ENCODE data around the gene EIPR1.

The EIPR1 gene

DNA sequence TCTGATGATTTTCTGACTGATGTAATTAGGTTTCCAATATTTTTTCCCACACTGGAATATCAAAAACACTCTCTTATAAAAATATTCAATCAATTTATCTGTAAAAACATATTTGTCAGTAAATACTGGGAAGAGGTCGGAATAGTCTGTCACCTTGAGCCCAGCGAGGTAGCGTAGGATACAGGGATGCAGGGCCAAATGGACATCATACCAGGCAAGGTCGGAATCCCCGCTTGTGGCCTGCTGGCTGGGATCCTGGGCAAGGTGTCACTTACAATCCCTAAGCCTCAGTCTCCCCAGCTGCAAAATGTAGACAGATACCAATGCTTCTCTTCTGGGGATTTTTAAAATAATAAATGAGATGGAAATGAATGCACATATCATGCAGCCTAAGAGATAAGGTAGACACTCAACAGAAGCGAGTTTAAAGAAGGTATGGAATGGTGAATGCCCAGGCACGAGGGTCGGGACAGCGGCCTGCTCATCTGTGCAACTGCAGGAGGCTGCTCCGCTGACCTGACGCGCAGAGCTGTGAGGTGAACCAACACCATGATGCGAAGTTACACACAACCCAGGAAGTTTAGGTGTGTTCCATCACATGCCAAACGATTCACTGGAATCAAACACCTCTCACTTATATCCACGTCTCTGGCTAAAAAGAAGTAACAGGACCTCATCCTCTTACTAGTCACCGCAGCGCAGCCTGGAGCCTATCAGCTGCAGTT lies 98.2 kb downstream of the EIPR1 start:
- CTCF ChIA-PET = no interaction called here
- POLR2A ChIA-PET = no interaction called here
- no peak for DNase-seq (ENCODE audit: extremely low spot score)
- TF ChIP-seq, protein P1, sequence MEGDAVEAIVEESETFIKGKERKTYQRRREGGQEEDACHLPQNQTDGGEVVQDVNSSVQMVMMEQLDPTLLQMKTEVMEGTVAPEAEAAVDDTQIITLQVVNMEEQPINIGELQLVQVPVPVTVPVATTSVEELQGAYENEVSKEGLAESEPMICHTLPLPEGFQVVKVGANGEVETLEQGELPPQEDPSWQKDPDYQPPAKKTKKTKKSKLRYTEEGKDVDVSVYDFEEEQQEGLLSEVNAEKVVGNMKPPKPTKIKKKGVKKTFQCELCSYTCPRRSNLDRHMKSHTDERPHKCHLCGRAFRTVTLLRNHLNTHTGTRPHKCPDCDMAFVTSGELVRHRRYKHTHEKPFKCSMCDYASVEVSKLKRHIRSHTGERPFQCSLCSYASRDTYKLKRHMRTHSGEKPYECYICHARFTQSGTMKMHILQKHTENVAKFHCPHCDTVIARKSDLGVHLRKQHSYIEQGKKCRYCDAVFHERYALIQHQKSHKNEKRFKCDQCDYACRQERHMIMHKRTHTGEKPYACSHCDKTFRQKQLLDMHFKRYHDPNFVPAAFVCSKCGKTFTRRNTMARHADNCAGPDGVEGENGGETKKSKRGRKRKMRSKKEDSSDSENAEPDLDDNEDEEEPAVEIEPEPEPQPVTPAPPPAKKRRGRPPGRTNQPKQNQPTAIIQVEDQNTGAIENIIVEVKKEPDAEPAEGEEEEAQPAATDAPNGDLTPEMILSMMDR (IDR thresholded peaks at IDR 0.05; ENCODE audit: control extremely low read depth, extremely low read depth, low read depth, missing control alignments) = no peak

DNA sequence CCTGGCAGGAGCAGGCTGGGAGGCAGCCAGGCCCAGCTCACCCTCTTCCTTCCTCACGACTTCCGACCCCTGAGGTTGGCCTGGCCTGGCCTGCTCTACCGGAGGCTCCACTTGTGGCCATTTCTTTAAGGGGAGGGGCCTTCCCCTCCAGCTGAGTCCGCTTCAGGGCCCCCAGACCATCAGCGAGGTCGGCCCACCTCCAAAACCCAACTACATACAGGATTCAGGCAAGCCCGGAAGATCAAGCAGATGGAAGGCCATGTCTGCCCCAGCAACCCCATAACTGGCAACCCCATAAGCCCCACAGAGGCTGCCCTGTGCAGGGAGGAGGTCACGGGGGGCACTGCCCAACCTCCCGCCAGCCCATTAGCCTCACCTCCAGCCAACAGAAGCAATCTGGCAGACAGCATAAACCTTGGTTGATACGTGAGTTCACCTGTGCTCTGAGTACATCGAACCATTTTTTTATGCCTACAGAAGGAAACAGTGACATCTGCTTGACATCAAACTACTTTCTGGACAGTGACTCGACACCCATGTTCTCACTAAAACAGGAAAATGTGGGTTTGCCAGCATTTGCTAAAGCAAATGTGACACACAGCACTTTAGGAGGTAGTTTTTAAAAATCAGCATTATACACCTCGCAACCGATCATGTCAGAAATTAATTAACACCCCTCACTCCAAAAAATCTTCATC lies 98.9 kb downstream of the EIPR1 start:
- ChIA-PET CTCF (no interaction called here), POLR2A (no interaction called here)
- no peak for DNase-seq (ENCODE audit: extremely low spot score)
- TF ChIP-seq, protein P1 (IDR thresholded peaks at IDR 0.05; ENCODE audit: control extremely low read depth, extremely low read depth, low read depth, missing control alignments) = no peak

DNA sequence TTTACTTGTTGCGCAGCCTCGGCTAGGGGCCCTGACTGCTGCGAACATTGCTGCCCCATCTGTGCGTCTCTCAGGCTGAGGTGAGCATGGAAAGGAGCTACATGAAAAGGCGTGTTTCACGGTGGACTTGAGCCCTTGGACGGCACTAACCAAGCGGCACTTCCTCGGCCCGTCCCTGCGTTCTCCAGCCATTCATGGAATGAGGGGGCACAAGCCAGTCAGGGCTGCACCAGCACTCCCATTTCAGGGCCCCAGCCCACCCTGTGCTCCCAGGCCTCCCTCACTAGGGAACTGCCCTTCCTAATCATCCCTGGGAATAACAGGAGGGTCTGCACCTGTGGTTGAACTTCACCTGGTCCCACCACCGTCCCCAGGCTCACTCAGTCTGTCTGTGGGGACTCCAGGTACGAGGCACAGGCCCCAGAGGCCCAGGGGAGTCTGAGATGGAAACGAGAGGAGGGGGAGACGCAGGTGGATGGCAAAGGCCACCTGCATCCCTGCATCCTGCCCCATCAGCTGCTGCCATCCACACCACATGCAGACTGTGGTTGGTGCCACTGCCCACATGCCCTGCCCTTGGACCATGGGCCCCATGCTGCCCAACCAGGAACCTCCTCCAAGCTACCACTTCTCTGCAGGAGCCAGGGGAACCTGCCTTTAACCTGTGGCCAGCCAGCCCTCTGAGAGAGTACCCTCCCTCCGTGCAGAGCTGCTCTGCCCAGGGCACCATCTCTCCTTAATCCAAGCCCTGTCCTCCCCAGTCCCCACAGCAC lies 99.7 kb downstream of the EIPR1 start:
- ChIA-PET CTCF (no interaction called here), POLR2A (no interaction called here)
- TF ChIP-seq, protein P1 (IDR thresholded peaks at IDR 0.05; ENCODE audit: control extremely low read depth, extremely low read depth, low read depth, missing control alignments) = no peak
- DNase-seq (ENCODE audit: extremely low spot score) = no peak

DNA sequence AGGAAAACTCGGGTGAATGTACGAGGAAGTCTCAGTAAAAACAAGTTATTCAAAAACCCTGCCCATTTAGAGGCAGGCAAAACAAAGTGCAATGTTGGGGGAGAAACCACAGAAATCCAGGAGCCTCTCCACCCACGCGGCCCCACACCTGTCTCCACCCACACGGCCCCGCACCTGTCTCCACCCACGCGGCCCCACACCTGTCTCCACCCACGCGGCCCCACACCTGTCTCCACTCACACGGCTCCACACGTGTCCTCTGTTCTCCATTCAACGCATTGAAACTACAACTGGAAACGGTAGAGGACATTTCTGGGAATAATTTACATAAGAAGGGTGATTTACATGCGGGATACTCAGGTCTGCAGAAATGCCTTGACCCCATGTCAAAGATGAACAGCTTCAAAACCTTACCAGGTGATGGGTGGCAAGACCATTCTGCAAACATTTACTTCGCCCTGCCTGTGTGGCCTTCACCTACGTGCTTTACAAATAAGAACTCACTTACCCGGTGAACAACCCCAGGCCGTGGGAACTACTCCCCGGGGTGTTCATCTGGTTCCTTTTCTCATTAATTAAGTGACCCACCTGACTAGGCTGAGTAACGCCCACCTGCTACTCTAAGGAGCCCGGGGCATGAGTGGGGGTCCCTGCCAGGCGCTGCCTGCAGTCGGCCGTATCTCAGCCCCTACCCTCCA lies 100.4 kb downstream of the EIPR1 start:
- DNase-seq (ENCODE audit: extremely low spot score) = no peak
- POLR2A ChIA-PET = no interaction called here

DNA sequence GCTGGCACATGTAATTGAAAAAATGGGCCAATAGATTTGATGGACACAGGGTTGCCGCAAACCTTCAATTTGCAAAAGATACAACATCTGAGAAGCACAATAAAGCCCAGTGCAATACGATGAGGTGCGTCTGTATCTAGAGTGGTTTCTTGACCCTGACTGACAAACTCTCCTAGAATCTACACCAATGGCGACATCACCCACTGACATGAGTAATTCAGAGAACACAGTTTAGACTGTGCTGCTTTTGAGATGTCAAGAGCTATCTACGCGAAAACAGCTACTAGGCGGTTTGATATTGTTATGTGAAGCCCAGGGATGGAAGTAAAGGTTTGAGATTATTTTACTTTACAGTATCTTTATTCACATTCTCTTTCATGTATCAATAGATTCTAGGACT lies 104.9 kb downstream of the EIPR1 start:
- POLR2A ChIA-PET = no interaction called here
- no peak for DNase-seq (ENCODE audit: extremely low spot score)
- CTCF ChIA-PET = interaction anchor here (1.0 to 1.3 kb wide), 2 partner anchors 10 to 19 kb away, joined by 3 to 5 read pairs; no protein-coding TSS in a partner anchor

More for the DNA sequence above, 100.4 kb downstream of the EIPR1 start:
- CTCF ChIA-PET = no interaction called here
- TF ChIP-seq, protein P1 (IDR thresholded peaks at IDR 0.05; ENCODE audit: control extremely low read depth, extremely low read depth, low read depth, missing control alignments) = no peak

More for the DNA sequence above, 104.9 kb downstream of the EIPR1 start:
- TF ChIP-seq, protein P1 (IDR thresholded peaks at IDR 0.05; ENCODE audit: control extremely low read depth, extremely low read depth, low read depth, missing control alignments) = no peak
